ENCODE measurements around the gene TPH2. TPM values are rescaled to one million over a fixed set of nuclear protein-coding genes. Genes with fewer than 3 reads are reported as not detected.
A peak's percentile ranks its signal among the peaks of the same experiment; 100 is the strongest.

TPH2 gene
- total RNA-seq, 1 donor from 2014 or later: not detected

- peak overlapping the region; percentile 8 for H3K27ac Mint-ChIP-seq
- no peaks in the 10 kb centered on the region for H3K9me3 ChIP-seq (ENCODE audit: low read depth)
- H3K9ac ChIP-seq: no peak overlapping the region
- H4K20me1 ChIP-seq (ENCODE audit: low read depth): no peaks in the 10 kb centered on the region
- peaks cover 12% of the 10 kb centered on the region for H3K9me3 Mint-ChIP-seq
- H3K4me1 ChIP-seq: peaks cover 14% of the 10 kb centered on the region
- H3K79me2 ChIP-seq (ENCODE audit: low read depth): no peaks in the 10 kb centered on the region
- no peak overlapping the region for H3K4me3 Mint-ChIP-seq
- H3K4me3 ChIP-seq: no peak overlapping the region
- H3K27me3 ChIP-seq: no peaks in the 10 kb centered on the region
- H3K36me3 Mint-ChIP-seq: peaks cover 4% of the 10 kb centered on the region
- H3K27me3 Mint-ChIP-seq (ENCODE audit: insufficient read depth, low read depth): peaks cover 12% of the 10 kb centered on the region
- no peak overlapping the region for H3K4me2 ChIP-seq
- no peak for TF ChIP-seq EZH2 (IDR thresholded peaks at IDR 0.05)
- TF ChIP-seq EZH2phosphoT487 (IDR thresholded peaks at IDR 0.05): no peak
- TF ChIP-seq CTCF (IDR thresholded peaks at IDR 0.05): no peak
- no peaks in the 10 kb centered on the region for H3K36me3 ChIP-seq
- H3F3A ChIP-seq (ENCODE audit: low read depth): peaks cover 9% of the 10 kb centered on the region
- peaks cover 34% of the 10 kb centered on the region for H3K4me1 Mint-ChIP-seq
- no peak for DNase-seq (ENCODE audit: low spot score)
- no peak overlapping the region for H2AFZ ChIP-seq (replicated peaks)
- no peak overlapping the region for H3K27ac ChIP-seq
These were observed 15.6 kb downstream of the TPH2 start for GRCh38 chr12:71954083-71954778.

- no peaks in the 10 kb centered on the region for H3K79me2 ChIP-seq (ENCODE audit: low read depth)
- Mint-ChIP-seq H3K27ac (no peak overlapping the region), H3K9me3 (peaks cover 12% of the 10 kb centered on the region), H3K4me1 (peaks cover 28% of the 10 kb centered on the region), H3K4me3 (no peak overlapping the region), H3K36me3 (peaks cover 4% of the 10 kb centered on the region), H3K27me3 (ENCODE audit: insufficient read depth, low read depth) (peaks cover 7% of the 10 kb centered on the region)
- H2AFZ ChIP-seq (replicated peaks): no peak overlapping the region
- no peak overlapping the region for H3K27ac ChIP-seq
- H3K9ac ChIP-seq: no peak overlapping the region
- H4K20me1 ChIP-seq (ENCODE audit: low read depth): no peaks in the 10 kb centered on the region
- H3K9me3 ChIP-seq (ENCODE audit: low read depth): no peaks in the 10 kb centered on the region
- no peak overlapping the region for H3K4me2 ChIP-seq
- DNase-seq (ENCODE audit: low spot score): no peak
- no peak overlapping the region for H3K4me3 ChIP-seq
- TF ChIP-seq CTCF (IDR thresholded peaks at IDR 0.05) (no peak), EZH2 (IDR thresholded peaks at IDR 0.05) (no peak), EZH2phosphoT487 (IDR thresholded peaks at IDR 0.05) (no peak)
- peaks cover 8% of the 10 kb centered on the region for H3K4me1 ChIP-seq
- no peaks in the 10 kb centered on the region for H3K27me3 ChIP-seq
- no peaks in the 10 kb centered on the region for H3K36me3 ChIP-seq
- H3F3A ChIP-seq (ENCODE audit: low read depth): peaks cover 3% of the 10 kb centered on the region
These were observed 16.2 kb downstream of the TPH2 start for GRCh38 chr12:71954861-71955260.

GRCh38 chr12:71955970-71956369, 17.3 kb downstream of the TPH2 start:
- no peaks in the 10 kb centered on the region for H3K36me3 ChIP-seq
- no peaks in the 10 kb centered on the region for H3K9me3 ChIP-seq (ENCODE audit: low read depth)
- H3K4me1 ChIP-seq: peaks cover 3% of the 10 kb centered on the region
- no peak overlapping the region for H3K4me3 ChIP-seq
- no peaks in the 10 kb centered on the region for H3K27me3 ChIP-seq
- H3K9me3 Mint-ChIP-seq: peaks cover 3% of the 10 kb centered on the region
- H3F3A ChIP-seq (ENCODE audit: low read depth): no peaks in the 10 kb centered on the region
- no peak for TF ChIP-seq EZH2phosphoT487 (IDR thresholded peaks at IDR 0.05)
- TF ChIP-seq CTCF (IDR thresholded peaks at IDR 0.05): no peak
- TF ChIP-seq EZH2 (IDR thresholded peaks at IDR 0.05): no peak
- peaks cover 2% of the 10 kb centered on the region for H3K27me3 Mint-ChIP-seq (ENCODE audit: insufficient read depth, low read depth)
- no peak overlapping the region for H3K4me2 ChIP-seq
- no peaks in the 10 kb centered on the region for H3K36me3 Mint-ChIP-seq
- H3K79me2 ChIP-seq (ENCODE audit: low read depth): no peaks in the 10 kb centered on the region
- no peak overlapping the region for H3K27ac ChIP-seq
- H3K4me1 Mint-ChIP-seq: peaks cover 19% of the 10 kb centered on the region
- H3K4me3 Mint-ChIP-seq: no peak overlapping the region
- no peaks in the 10 kb centered on the region for H4K20me1 ChIP-seq (ENCODE audit: low read depth)
- no peak overlapping the region for H2AFZ ChIP-seq (replicated peaks)
- no peak overlapping the region for H3K9ac ChIP-seq
- no peak overlapping the region for H3K27ac Mint-ChIP-seq
- DNase-seq (ENCODE audit: low spot score): no peak
